Measurements from ENCODE around the gene LPP. TPM values are rescaled to one million over a fixed set of nuclear protein-coding genes. Genes with fewer than 3 reads are reported as not detected.

LPP gene
- total and polyA plus RNA-seq, 2 of the 4 experiments (the other 2 are of a cell fraction) = 16.0 to 130 TPM

GRCh38 chr3:188798556-188799145 is 644.7 kb downstream of the LPP start:
- intact Hi-C loops (cut with micrococcal nuclease) (loop anchor here (5.0 kb wide), 1 partner anchor 154 kb away; no protein-coding TSS in a partner anchor), in situ Hi-C loops (cut with MboI; ENCODE audit: low sequenced_read_pairs) (no loop called here), dilution Hi-C loops (cut with HindIII; ENCODE audit: low sequenced_read_pairs, unreplicated experiment) (no loop called here)
- Histone ChIP-seq H4K91ac (ENCODE audit: insufficient read depth, low read depth, low read length) (no peak overlapping the region), H3K79me1 (ENCODE audit: low read depth in 1 of 2, low read length in 2 of 2) (peaks cover 29 to 40% of the 10 kb centered on the region in 2 experiments), H2BK20ac (ENCODE audit: low read depth, low read length) (peak overlapping the region; percentile 43; the same call in 1 of the 2 replicates), H3K56ac (ENCODE audit: extremely low read depth, insufficient read depth, low read length) (no peak overlapping the region), H3K27ac (ENCODE audit: insufficient read depth, low read length) (no peak overlapping the region), H3K4me3 (ENCODE audit: insufficient read depth, low read depth, low read length) (no peak overlapping the region), H3K4ac (ENCODE audit: low read depth, low read length) (peak overlapping the region; percentile 38; the same call in 1 of the 2 replicates), H3K18ac (ENCODE audit: low read depth, low read length) (peak overlapping the region; percentile 67; the same call in 1 of the 2 replicates), H2BK15ac (ENCODE audit: low read depth, low read length) (no peak overlapping the region), H3K14ac (replicated peaks; ENCODE audit: low read depth, low read length) (0 out of 2 replicates have a peak overlapping the region, but pooled peaks have one; percentile 31), H3K4me1 (ENCODE audit: control insufficient read depth, insufficient read depth, low read length) (peaks cover 13% of the 10 kb centered on the region), H2AFZ (replicated peaks; ENCODE audit: low read length, poor library complexity) (no peak overlapping the region), H3K4me2 (ENCODE audit: low read depth, low read length) (no peak overlapping the region), H3K9me1 (ENCODE audit: insufficient read depth, low read length) (peaks cover 8% of the 10 kb centered on the region), H2AK5ac (ENCODE audit: low read depth, low read length) (peak overlapping the region; percentile 73; the same call in 1 of the 2 replicates), H2BK5ac (ENCODE audit: low read depth, low read length, poor library complexity, severe bottlenecking) (peak overlapping the region; percentile 20), H3K27me3 (ENCODE audit: control insufficient read depth, insufficient read depth, low read length) (no peaks in the 10 kb centered on the region), H2AK9ac (replicated peaks; ENCODE audit: low read depth, low read length, poor library complexity) (no peak overlapping the region), H4K5ac (ENCODE audit: low read depth, low read length) (no peak overlapping the region), H2BK120ac (ENCODE audit: low read depth, low read length) (peak overlapping the region; percentile 62; the same call in 1 of the 2 replicates), H3K9me3 (ENCODE audit: control insufficient read depth, insufficient read depth, low read length) (no peaks in the 10 kb centered on the region), H3K23ac (ENCODE audit: low read depth, low read length) (peak overlapping the region; percentile 59), H4K8ac (ENCODE audit: low read depth in 2 of 2, low read length in 2 of 2) (peak overlapping the region in 1 of 2 experiments; percentile 54; a peak in 2 of 4 replicates), H4K20me1 (ENCODE audit: insufficient read depth, low read length) (peaks cover 10% of the 10 kb centered on the region; the same call in 1 of the 2 replicates), H3K36me3 (ENCODE audit: control insufficient read depth, insufficient read depth, low read length) (0 out of 2 replicates have a peak, but pooled peaks cover 1% of the 10 kb centered on the region), H3K9ac (ENCODE audit: low read depth, low read length) (no peak overlapping the region)
- no peak for DNase-seq
- ChIA-PET POLR2A (ENCODE audit: unreplicated experiment) (no interaction called here), CTCF (interaction anchor here (1.2 kb wide), 1 partner anchor 15 kb away, joined by 3 read pairs; no protein-coding TSS in a partner anchor)
- no TSS peak for BruUV-seq (replicated peaks)
- no CpG with 5 or more reads among the region's 5 CpGs for WGBS, 2 experiments (ENCODE audit: extremely low coverage in 2 of 2, insufficient read length in 1 of 2)
- no peak for ATAC-seq (ENCODE audit: low read depth)
- no peak for TF ChIP-seq FOS (IDR thresholded peaks at IDR 0.05; ENCODE audit: low read depth, low read length)
- TF ChIP-seq CHD1 (IDR thresholded peaks at IDR 0.05; ENCODE audit: low read depth, low read length) = no peak
- no peak for TF ChIP-seq MAFK (IDR thresholded peaks at IDR 0.05; ENCODE audit: low read depth, low read length)
- no peak for TF ChIP-seq RCOR1 (IDR thresholded peaks at IDR 0.05; ENCODE audit: insufficient replicate concordance, low read length)
- TF ChIP-seq SMC3 (IDR thresholded peaks at IDR 0.05; ENCODE audit: low read depth, low read length) = no peak
